IPS DF 6.9 (cell line): Measurements from ENCODE around the gene ROBO3.

Experiments used
- DNase-seq: peaks from one replicate; pipeline ENCODE4 v3.0.0-alpha.2; 2013; ENCODE audit warnings: low read depth, low spot score
- H3K27ac ChIP-seq: one replicate; pipeline ENCODE4 v1.5.1; 2013; ENCODE audit warnings: low read length, control low read depth
- H3K27me3 ChIP-seq: 2 replicates; pipeline ENCODE4 v1.6.1; 2013; ENCODE audit warnings: mild to moderate bottlenecking, low read length; ENCODE audit not compliant: control insufficient read depth, insufficient read depth
- H3K36me3 ChIP-seq: 2 replicates; pipeline ENCODE4 v1.6.1; 2013; ENCODE audit warnings: low read length; ENCODE audit not compliant: control insufficient read depth, insufficient read depth
- H3K4me1 ChIP-seq: 2 replicates; pipeline ENCODE4 v1.6.1; 2013; ENCODE audit warnings: low read length; ENCODE audit not compliant: control insufficient read depth, insufficient read depth
- H3K4me3 ChIP-seq: 2 replicates; pipeline ENCODE4 v1.5.1; 2013; ENCODE audit warnings: mild to moderate bottlenecking, low read length
- H3K9me3 ChIP-seq: 2 replicates; pipeline ENCODE4 v1.6.1; 2013; ENCODE audit warnings: low read length, inconsistent platforms; ENCODE audit not compliant: control insufficient read depth, insufficient read depth
- WGBS: extraction: QIAGEN DNeasy Blood & Tissue Kit; methylation state at CpG from one replicate; pipeline ENCODE4 v1.1.7; 2013; ENCODE audit warnings: mixed read lengths, missing lambda C conversion rate; ENCODE audit not compliant: insufficient read length, insufficient coverage; 5-methylcytosine and 5-hydroxymethylcytosine counted together

The ROBO3 gene

GRCh38 chr11:124892750-124893454 lies 27.7 kb downstream of the ROBO3 start:
- Histone ChIP-seq H3K4me1 (no peaks in the 10 kb centered on the region; the same call in 1 of the 2 replicates), H3K36me3 (no peaks in the 10 kb centered on the region), H3K9me3 (no peaks in the 10 kb centered on the region; the same call in 1 of the 2 replicates), H3K27ac (no peak overlapping the region), H3K27me3 (no peaks in the 10 kb centered on the region), H3K4me3 (no peak overlapping the region)
- WGBS, result no CpG with 5 or more reads among the region's 9 CpGs
- no peak for DNase-seq

- Histone ChIP-seq H3K4me3 (no peak overlapping the region), H3K27ac (no peak overlapping the region), H3K27me3 (no peaks in the 10 kb centered on the region), H3K4me1 (no peaks in the 10 kb centered on the region; the same call in 1 of the 2 replicates), H3K36me3 (no peaks in the 10 kb centered on the region), H3K9me3 (no peaks in the 10 kb centered on the region; the same call in 1 of the 2 replicates)
- WGBS, result no CpG with 5 or more reads among the region's 14 CpGs
- DNase-seq, result no peak
Observed at GRCh38 chr11:124893781-124894401, 28.7 kb downstream of the ROBO3 start.

- Histone ChIP-seq H3K4me1 (no peaks in the 10 kb centered on the region; the same call in 1 of the 2 replicates), H3K27ac (no peak overlapping the region), H3K27me3 (no peaks in the 10 kb centered on the region), H3K36me3 (no peaks in the 10 kb centered on the region), H3K9me3 (no peaks in the 10 kb centered on the region; the same call in 1 of the 2 replicates), H3K4me3 (no peak overlapping the region)
- no peak for DNase-seq
- no CpG with 5 or more reads among the region's 4 CpGs for WGBS
Observed at GRCh38 chr11:124894606-124895430, 29.6 kb downstream of the ROBO3 start.

GRCh38 chr11:124895471-124895971 lies 30.3 kb downstream of the ROBO3 start:
- DNase-seq, result no peak
- no CpG with 5 or more reads among the region's 20 CpGs for WGBS
- Histone ChIP-seq H3K27me3 (no peaks in the 10 kb centered on the region), H3K4me1 (no peaks in the 10 kb centered on the region; the same call in 1 of the 2 replicates), H3K4me3 (no peak overlapping the region), H3K36me3 (no peaks in the 10 kb centered on the region), H3K9me3 (no peaks in the 10 kb centered on the region; the same call in 1 of the 2 replicates), H3K27ac (no peak overlapping the region)

- no peak for DNase-seq
- Histone ChIP-seq H3K27me3 (no peaks in the 10 kb centered on the region), H3K36me3 (no peaks in the 10 kb centered on the region), H3K4me3 (no peak overlapping the region), H3K9me3 (no peaks in the 10 kb centered on the region; the same call in 1 of the 2 replicates), H3K4me1 (no peaks in the 10 kb centered on the region; the same call in 1 of the 2 replicates), H3K27ac (no peak overlapping the region)
- WGBS, result no CpG with 5 or more reads among the region's 16 CpGs
Observed at GRCh38 chr11:124896071-124896750, 31.0 kb downstream of the ROBO3 start.

GRCh38 chr11:124896821-124897391 lies 31.7 kb downstream of the ROBO3 start:
- WGBS, result no CpG with 5 or more reads among the region's 9 CpGs
- Histone ChIP-seq H3K4me3 (no peak overlapping the region), H3K27ac (no peak overlapping the region), H3K9me3 (no peaks in the 10 kb centered on the region; the same call in 1 of the 2 replicates), H3K27me3 (no peaks in the 10 kb centered on the region), H3K4me1 (no peaks in the 10 kb centered on the region), H3K36me3 (no peaks in the 10 kb centered on the region)
- no peak for DNase-seq

GRCh38 chr11:124897674-124898262 lies 32.5 kb downstream of the ROBO3 start, which contains the start of gene ROBO4:
Gene ROBO4 (minus strand): TSS chr11:124897865. CDS start chr11:124897795, 70 bp downstream.
- Histone ChIP-seq H3K4me1 (no peaks in the 10 kb centered on the region), H3K36me3 (no peaks in the 10 kb centered on the region), H3K9me3 (no peaks in the 10 kb centered on the region; the same call in 1 of the 2 replicates), H3K4me3 (no peak within 1 kb of the TSS), H3K27me3 (no peaks in the 10 kb centered on the region), H3K27ac (no peak within 1 kb of the TSS)
- WGBS, result no CpG with 5 or more reads among the region's 12 CpGs
- DNase-seq, result no peak

- no CpG with 5 or more reads among the region's 3 CpGs for whole genome bisulfite sequencing
- Histone ChIP-seq H3K4me1 (no peaks in the 10 kb centered on the region), H3K36me3 (no peaks in the 10 kb centered on the region), H3K27me3 (no peaks in the 10 kb centered on the region), H3K4me3 (no peak overlapping the region), H3K9me3 (no peaks in the 10 kb centered on the region; the same call in 1 of the 2 replicates), H3K27ac (no peak overlapping the region)
- DNase-seq, result no peak
Observed at GRCh38 chr11:124898263-124898680, 33.0 kb downstream of the ROBO3 start.

- WGBS, result no CpG with 5 or more reads among the region's 5 CpGs
- no peak for DNase-seq
- H3K27me3 ChIP-seq, result no peaks in the 10 kb centered on the region
- no peak overlapping the region for H3K27ac ChIP-seq
- H3K4me3 ChIP-seq, result no peak overlapping the region
- no peaks in the 10 kb centered on the region for H3K4me1 ChIP-seq
- H3K9me3 ChIP-seq, result no peaks in the 10 kb centered on the region; the same call in 1 of the 2 replicates
- H3K36me3 ChIP-seq, result no peaks in the 10 kb centered on the region
Observed at GRCh38 chr11:124898711-124899110, 33.5 kb downstream of the ROBO3 start.
